HUDEP-2 (cell line): ENCODE data around the gene BRD1.
A peak's percentile ranks its signal among the peaks of the same experiment; 100 is the strongest.
"Not testable (repeated sequence)": the region's sequence is repeated elsewhere in the genome, so short reads cannot be mapped to it uniquely, and the experiment has no call there.

ENCODE experiments used
- DNase-seq, 76 experiments: peaks; one replicate each; lab custom pipeline; 2025; ENCODE audit not compliant: unreplicated experiment in 76 of 76; lab: John Stamatoyannopoulos, UW

BRD1 gene

GRCh38 chr22:49827271-49827852 lies 311 bp downstream of the BRD1 start:
- peak in 1 of 76 experiments; percentile 53 for DNase-seq

DNA sequence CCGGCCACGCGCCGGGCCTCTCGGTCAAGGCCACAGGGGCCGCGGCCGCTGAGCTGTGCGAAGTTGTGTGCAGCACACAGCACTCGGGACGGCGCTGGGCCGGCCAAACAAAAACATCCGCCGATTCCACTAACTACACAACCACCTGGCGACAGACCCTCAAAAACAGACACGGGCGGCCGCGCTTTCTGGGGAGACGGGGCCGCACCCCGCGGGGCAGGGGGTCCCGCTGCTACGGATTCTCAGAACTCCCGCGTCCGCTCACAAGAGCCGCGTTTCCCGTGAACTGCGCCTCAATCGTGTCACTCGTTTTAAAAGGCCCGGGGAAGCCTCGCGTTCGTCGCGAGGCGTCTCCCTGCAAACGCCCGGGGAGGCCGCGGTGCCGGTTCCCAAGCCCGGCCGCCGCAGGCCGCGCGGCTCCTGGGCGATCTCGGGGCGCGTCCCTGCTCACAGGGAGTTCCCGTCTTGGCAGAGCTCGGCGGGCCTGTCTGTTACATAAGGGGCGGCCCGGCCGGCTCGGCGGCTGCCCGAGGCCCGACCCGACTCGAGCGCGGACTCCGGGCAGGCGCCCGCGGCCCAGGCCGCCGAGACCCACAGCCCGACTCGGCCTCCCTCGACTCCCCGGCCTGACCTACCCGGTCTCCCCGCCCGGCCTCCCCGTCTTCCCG lies 936 bp downstream of the BRD1 start:
- peak in 19 of 76 experiments; percentile 7 to 53 (median 23) for DNase-seq

GRCh38 chr22:49825944-49826602 lies 1.6 kb downstream of the BRD1 start:
- peak in 15 of 76 experiments; percentile 3 to 45 (median 16) for DNase-seq

- no peak for DNase-seq
These were observed 2.2 kb downstream of the BRD1 start for GRCh38 chr22:49825436-49825835.

GRCh38 chr22:49824936-49825335 lies 2.7 kb downstream of the BRD1 start:
- no peak for DNase-seq

DNA sequence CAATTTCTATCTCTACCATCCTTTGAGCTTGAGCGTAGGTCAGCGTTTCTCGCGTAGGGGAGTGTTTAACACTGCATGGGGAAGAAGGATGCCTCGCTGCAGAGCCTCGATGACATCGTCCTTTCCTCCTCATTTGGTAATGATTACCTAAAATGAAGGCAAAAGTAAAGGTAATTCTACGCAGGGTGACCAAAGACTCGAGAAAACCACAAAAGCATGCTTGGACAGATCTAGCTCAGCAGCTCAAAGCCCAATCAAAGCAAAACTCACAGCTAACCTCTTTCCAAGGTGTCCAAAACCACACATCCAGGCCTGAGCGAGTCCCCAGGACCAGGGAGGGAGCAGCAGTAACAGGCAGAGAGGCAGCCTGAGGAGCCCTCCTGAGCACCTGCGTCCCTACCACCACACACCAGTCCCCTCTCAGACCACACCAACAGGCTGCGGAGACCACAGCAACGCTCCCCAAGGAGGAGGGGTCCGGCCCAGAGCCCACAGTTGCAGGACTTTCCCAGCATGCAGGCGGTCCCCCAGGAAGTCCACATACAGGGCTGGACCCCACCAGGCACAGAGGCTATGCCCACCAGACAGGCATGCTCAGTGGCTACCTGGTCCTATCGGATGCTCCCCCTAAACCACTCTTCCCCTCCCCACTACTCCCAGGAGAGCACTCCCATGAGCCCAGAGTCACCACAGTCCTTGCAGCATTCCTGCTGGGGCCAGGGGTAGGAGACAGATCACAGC lies 3.3 kb downstream of the BRD1 start:
- DNase-seq = no peak

GRCh38 chr22:49823289-49824045 lies 4.2 kb downstream of the BRD1 start:
- DNase-seq = no peak

DNA sequence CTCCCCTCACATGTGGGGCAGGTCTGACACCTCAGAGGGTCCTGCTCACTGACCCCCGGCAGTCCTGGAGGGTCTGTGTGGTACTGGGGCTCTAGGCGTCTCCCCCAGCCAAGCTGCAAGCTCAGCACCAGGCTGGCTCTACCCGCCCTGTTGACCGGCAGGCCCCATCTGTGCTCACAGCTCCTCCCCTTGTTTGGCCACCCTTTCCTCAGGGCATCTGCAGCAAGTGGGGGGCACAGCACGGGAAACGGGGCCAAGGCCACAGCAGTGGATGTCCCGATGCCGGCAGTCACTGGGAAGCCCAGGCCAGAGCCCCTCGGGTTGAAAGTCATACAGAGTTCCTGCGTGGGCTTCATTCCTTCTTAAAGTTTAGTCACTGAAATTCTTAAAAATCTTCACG lies 5.9 kb downstream of the BRD1 start:
- DNase-seq = not testable (repeated sequence)

DNA sequence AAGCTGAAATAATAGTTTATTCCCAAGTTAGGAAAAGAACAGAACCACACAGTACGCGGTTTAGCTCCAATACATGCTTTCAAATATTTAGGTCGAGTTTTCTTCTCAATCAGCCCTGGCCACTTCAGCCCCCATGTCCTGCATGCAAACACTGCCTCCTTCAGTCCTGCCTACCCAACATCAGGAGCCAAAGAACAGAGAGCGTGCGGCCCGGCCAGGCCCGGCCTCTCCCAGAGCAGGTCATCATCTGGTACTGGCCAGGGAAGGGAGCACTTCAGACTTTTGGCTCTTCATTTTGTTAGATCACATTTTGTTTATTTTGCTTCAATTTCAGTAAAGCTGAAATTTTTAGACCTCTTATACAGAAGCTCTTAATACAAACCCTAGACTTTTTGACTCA lies 6.7 kb downstream of the BRD1 start:
- no peak for DNase-seq

DNA sequence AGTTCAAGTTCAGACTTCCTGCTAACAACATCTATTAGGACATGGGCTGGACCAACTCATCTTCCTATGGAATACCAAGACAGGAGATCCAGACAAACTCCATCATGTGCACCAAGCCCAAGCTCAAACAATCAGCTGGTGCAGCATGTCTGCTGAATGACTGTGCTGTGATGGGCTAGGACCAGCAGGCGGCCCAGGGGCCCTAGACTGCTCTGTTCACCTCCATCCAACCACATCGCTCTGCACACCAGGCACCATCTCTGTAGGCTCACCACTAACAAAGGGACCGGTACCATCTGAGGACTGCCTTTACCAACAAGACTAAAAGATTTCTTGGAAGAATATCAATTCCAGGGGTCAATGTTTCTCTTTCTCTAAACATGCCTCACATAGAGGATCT lies 10.3 kb downstream of the BRD1 start:
- no peak for DNase-seq

- no peak for DNase-seq
These were observed 12.0 kb downstream of the BRD1 start for GRCh38 chr22:49815641-49816091.

DNA sequence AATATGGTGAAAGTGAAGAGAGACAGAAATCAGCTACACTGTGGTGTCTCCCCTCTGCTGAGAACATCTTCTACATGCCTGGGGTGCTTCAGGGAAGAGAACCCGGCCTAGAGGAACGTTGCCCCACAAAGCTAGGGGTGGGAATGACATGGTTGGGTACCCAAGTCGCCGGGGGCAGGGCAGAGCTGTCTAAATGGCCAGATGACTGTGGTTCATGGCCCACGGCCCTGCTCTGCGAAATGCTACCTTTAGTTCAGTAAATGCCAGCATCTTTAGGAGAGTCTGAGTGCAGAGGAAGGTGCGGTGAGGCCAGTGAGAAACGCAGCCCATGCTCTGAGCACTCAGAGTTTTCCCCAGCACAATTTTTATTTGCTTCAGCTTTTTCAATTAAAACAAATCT lies 12.8 kb downstream of the BRD1 start:
- DNase-seq = no peak

GRCh38 chr22:49814164-49814686 lies 13.4 kb downstream of the BRD1 start:
- DNase-seq = no peak

DNA sequence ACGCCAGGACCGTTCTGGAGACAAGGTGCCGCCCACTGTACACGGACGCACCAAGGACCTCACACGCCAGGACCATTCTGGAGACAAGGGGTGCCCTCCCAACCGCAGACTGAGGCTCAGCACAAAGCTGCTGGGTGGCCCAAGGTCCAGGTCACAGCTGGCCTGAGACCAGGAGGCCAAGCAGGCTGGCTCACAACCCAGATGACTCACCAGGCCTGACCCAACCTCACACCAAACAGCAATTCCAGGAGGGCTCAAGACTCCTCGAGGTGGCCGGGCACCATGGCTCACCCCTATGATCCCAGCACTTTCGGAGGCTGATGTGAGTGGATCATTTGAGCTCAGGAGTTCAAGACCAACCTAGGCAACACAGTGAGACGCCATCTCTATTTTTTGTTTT lies 14.8 kb downstream of the BRD1 start:
- DNase-seq = no peak

GRCh38 chr22:49811020-49811791 lies 16.5 kb downstream of the BRD1 start:
- no peak for DNase-seq

DNA sequence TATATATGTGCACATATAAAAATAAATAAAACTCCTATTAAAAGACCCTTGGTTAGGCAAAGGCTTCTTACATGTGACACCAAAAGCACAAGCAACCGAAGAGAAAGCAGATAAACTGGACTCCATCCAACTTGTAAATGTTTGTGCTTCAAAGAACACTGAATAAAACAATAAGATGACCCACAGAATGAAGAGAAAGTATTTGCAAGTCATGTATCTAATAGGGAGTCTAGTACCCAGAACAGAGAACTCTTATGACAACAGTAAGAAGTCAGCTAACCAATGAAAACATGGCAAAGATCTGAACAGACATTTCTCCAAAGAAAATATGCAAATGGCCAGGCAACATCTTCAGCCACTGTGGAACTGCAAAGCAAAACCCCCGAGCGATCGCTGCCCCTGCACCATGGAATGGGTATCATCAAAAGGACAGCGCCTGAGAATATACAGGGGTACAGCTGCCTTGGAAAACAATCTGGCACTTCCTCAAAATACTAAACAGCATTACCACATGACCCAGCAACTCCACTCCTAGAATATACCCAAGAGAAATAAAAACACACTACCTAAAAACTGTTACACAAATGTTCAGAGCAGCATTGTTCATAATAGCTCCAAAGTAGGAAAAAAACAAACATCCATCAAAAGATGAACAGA lies 17.2 kb downstream of the BRD1 start:
- DNase-seq = no peak

DNA sequence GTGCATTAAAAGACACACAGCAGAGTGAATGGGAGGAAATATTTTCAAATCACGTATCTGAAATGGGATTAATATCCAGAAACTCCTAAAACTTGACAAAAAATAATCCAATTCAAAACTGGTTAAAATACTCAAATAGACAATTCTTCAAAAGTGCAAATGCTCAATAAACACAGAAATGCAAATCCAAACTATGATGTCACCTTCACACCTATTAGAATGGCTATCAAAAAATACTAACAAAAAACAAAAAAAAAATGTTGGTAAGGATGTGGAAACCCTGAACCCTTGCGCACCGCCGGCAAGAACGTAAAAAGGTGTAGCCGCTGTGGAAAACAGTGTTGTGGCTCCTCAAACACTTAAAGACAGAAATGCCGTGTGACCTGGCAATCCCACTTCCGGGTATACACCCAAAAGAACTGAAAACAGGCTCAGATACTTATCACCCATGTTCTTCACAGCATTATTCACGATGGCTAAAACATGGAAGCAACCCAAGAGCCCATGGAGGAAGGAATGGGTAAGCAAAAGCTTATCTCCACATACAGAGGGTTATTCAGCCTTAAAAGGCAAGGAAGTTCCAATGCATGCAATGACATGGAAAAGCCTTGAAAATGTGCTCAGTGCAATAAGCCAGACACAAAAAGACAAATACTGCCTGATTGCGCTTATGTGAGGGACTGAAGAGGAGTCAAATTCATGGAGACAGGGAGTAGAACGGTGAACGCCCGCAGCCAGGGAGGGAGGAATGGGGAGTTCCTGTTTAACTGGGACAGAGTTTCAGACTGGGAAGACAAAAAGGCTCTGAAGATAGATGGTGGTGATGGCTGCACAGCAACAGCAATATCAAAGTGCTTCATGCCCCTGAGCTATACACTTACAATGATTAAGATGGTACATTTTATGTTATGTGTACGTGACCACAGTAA lies 19.6 kb downstream of the BRD1 start:
- DNase-seq = peak in 47 of 76 experiments; percentile 5 to 74 (median 41)

- DNase-seq = no peak
These were observed 20.5 kb downstream of the BRD1 start for GRCh38 chr22:49807129-49807528.
